Endothelial cell of hepatic sinusoid (primary cell): ENCODE measurements around the gene CTSZ.
"Not testable (repeated sequence)": the region's sequence is repeated elsewhere in the genome, so short reads cannot be mapped to it uniquely, and the experiment has no call there.

Source experiments
- in situ Hi-C: cut with HindIII; loops from 2 replicates; pipeline ENCODE4 v1.10.0; 2017; ENCODE audit warnings: low sequenced_read_pairs

CTSZ gene

DNA sequence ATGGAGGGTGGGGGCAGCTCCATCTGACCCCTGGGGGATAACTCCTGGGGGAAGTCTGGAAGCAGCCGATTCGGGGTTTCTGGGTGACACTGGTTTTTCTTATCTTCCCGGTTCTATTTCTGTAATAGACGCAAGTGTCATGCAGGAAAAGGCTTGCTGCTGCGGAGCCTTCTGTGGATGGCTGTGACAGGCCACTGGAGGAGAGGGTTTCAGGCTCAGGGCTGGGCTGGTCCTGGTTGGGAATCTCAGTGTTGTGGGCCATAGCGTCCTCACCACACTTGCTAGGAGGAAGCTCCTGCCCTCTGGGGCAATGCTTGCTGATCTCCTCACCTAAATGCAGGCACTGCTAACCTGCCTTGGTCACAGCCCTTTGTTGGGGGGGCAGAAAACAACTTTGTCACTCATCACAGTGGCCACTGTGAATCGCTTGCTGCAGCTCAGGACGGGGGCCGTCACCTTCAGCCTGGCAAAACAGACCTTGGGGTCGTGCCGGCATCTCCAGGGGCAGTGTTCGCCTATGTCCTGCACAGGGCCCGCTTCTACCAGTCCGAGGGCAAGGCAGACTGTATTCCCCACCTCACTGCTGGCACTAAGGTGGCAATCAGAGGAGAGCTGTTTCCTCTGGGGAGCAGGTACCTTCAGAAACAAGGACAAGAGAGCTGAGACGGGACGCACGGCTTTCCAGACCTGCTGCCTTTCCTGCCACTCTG, 7.8 kb upstream of the CTSZ start:
- in situ Hi-C loops: no loop called here

DNA sequence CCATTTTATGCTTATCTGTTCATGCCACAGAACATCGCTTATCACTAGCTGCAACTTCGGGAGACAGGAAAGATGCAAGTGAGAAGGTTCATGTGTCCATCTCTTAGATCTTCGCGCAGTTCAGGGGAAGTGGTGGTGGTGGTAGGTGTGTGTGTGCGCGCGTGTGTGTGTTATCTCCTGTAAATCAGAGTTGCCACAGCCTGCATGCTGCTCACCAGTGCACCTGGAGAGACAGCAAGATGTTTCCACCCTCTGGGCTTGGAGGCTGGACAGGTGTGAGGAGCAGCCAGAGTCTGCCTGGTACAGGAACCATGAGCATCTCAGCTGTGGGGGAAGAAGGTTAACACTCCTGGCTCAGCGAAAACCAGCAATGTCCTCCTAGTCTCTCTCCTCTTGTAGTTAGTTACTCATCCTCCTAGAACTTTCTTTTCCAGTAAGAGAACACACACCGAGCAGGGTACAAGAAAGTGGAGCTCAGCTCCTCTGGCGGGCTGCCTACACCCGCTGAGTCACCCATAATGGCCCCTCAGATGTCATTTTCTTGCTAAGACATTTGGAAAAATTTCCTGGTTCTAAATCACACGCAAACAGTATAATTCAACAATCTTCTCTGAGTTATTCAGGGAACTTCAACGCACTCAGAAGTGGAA, 7.0 kb upstream of the CTSZ start:
- in situ Hi-C loops: no loop called here

DNA sequence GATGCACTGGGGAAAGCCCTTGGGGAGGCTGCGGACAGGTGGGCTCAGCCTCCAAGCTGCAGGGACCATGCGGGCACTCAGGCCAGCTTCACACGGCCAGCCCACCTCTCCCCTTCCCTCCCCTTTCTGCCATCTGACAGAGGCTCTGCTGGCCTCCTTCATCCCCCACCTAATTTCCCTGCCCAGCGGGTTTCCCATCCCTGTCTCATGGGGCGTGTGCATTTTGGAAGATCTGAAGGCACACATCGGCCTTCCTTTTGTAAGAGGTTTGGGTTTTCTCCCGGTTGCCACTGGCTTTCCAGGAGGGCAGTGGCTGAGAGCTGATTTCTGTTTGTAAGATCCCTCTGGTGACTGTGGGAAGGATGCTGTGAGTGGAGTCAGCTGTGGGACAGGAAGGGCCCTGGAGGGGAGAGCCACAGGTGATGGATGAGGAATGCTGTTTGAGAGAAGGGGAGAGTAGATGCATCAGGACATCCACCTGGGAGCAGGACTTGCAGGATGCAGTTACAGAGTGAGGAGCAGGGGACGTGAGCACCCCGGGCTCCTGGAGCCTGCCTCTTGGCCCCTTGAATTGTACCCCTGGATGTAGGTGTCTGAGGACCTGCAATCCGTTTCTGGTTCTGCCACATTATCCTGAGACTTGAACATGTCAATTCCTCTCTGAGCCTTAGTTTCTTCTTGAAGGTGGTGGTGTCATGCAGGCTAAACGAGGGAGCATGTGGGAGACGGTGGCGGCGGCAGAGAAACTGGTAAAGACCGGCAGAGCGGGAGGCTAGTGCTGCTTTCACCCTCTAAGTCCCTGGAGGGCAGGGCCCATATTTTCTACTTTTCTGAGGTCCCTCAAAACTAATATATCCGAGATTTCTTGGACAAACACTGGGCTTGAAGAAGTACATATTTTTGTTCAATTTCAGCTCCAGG, 6.2 kb upstream of the CTSZ start:
- in situ Hi-C loops: no loop called here

DNA sequence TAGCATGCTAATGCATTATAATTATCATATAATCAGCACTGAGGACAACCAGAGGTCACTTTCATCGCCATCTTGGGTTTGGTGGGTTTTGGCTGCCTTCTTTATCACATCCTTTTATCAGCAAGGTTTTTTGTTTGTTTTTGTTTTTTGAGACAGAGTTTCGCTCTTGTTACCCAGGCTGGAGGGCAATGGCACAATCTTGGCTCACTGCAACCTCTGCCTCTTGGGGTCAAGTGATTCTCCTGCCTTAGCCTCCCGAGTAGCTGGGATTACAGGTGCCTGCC, 4.8 kb upstream of the CTSZ start:
- in situ Hi-C loops: not testable (repeated sequence)

DNA sequence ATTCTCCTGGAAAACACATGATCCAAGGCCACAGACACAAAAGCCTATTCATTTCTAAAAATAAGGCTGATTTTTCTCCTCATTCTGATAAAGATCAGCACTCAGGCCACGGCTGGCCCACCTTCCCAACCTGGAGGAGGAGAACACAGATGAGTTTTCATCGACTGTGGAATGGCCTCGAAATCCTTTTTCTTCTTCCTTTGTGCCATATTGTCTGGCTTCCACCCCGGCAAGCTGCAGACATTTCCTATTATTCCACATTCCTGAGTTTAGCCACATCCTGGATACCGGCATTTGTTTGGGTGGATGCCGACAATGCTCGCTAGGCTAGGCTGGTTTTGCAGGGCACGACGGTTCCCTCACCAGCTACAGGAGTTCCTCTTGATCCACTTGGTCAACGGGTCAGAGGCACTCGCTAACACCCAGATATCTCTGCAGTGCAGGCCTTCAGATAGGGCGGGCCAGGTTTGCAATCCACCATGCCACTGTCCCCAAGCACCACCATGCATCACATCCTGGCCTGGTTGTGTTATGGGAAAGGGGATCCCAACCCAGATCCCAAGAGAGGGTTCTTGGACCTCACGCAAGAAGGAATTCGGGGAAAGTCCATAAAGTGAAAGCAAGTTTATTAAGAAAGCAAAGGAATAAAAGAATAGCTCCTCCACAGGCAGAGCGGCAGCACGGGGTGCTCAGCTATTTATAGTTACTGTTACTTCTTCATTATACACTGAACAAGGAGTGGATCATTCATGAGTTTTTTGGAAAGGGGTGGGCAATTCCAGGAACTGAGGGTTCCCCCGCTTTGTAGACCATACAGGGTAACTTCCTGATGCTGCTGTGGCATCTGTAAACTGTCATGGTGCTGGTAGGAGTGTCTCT, 4.2 kb upstream of the CTSZ start:
- in situ Hi-C loops: no loop called here

DNA sequence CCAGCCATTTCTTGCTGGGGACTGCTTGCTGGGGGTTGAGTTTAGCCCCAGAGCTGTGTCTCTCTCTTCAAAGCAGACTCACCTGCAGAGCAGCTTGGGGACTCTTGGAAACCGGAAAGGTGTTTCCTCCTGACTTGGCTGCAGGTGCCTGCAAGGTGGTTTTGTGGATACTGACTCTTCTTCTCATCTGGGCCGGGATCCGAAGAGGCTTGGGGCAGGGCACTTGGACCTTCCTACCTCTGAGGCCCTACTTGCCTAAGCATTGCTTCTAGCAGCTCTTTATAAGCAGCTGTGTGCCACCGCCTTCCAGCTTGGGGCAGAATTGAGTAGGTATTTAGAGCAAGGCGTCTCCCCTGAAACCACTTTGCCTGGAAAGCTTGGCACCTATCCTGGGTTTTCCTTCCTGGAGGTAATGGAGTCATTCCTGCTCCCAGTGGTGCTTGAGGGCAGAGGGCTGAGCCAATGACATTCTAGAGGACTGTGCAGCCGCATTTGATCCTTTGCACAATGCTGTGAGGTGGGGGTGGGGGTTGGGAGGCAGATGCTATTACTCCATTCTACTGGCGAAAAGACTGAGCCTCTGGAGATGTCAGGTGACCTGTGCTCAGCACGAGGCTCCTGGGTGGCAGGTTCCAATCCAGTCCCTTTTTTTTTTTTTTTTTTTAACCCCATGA, 3.4 kb upstream of the CTSZ start:
- in situ Hi-C loops: no loop called here

DNA sequence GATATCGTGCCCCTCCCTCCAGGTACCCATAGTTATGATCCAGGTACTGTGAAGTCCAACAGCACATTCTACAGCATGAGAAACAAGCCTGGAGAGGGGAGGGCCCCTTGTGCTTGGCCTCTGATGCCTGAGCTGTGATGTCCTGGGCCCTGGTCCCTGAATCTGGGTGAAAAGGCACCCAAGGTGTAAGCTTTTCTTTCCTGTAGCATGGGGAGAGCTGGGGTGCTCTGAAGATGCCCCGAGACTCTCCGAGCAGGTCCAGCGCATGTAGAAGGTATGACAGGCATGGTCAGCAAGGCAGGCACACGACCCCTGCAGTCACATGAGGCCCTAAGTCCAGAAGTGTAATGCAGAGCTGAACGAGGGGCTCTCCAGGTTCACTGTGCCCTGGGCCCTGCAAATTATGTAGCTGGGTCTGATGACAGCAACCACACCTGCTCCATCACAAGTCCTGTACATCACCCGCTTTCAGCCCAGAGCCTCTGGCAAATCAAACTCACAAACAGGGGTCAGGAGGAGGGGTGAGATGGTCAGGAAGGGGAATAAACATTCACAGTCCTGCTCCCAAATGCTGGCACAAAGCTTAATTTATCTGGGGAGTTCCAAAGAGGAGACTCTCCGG, 1.8 kb upstream of the CTSZ start:
- in situ Hi-C loops: loop anchor here (5.0 kb wide), 1 partner anchor 37 kb away; no protein-coding TSS in a partner anchor

DNA sequence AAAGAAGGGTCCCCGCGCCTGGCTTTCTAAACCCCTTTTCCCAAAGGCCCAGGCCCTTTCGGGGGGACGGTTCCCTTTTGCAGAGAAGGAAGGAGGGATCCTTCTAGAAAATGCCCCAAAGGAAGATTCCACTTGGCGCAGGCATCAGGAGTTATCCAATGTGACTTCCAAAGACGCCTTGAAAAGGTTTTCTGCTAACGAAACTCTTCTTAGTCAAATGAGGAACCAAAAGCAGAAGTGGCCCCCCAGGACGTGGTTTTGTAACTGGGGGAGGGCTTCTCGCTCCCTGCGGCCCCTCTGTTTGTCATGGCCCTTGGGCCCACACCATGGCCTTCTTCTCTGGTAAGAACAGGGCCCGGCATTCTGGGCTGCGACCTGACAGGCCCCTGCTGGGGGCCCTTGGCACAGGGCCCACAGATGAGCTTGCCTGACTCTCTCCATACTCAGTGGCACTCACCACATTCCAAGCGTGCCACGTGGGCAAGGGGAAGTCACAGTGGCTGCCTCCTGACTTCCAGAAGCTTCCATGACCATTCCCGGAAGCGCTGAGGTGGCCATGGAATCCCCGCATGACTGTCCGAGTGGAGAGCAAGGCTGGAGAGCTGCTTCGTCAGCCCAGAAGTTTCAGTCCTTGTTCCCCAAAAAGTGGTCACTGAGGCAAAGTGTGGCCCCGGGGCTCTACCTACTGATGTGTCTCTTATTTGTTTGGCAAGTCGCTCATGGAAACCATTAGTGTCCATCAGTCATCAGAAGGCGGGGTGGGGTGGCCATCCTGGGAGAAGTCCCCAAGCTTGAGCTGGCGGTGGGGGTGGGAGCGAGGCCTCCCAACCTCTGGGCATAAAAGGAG, 834 bp upstream of the CTSZ start:
- in situ Hi-C loops: loop anchor here (5.0 kb wide), 1 partner anchor 36 kb away; no protein-coding TSS in a partner anchor

DNA sequence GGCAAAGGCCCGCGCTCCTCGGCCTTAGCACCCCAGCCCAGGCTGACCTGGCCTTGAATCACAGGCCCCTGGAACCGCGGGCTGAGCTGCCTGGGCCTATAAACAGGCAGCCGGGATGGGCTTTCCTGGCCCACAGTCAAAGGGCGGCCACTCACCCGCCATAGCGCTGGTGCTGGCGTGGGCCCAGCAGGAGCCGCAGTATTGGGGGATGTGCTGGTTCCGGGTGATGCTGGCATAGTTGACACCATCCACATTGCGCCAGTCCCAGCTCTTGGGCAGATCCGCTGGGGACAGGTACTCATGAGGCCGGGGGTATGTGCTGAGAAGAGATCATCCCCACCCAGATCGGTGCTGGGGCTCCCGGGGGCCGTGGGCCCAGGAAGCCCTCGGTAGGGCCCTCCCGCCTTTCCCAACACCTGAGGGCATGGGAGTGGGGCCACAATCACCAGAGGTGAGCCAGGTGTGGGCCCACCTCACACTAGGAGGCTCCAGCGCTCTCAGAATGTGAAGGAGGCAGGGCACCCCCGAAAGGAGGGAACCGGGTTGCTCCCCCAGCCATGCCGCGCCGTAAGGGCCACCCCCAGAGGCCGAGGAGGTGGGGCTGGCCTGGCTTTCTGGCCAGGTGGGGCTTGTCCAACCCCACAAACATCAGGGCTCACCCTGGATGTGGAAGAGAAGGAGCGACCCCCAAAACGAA, 739 bp downstream of the CTSZ start:
- in situ Hi-C loops: loop anchor here (5.0 kb wide), 1 partner anchor 34 kb away; no protein-coding TSS in a partner anchor

DNA sequence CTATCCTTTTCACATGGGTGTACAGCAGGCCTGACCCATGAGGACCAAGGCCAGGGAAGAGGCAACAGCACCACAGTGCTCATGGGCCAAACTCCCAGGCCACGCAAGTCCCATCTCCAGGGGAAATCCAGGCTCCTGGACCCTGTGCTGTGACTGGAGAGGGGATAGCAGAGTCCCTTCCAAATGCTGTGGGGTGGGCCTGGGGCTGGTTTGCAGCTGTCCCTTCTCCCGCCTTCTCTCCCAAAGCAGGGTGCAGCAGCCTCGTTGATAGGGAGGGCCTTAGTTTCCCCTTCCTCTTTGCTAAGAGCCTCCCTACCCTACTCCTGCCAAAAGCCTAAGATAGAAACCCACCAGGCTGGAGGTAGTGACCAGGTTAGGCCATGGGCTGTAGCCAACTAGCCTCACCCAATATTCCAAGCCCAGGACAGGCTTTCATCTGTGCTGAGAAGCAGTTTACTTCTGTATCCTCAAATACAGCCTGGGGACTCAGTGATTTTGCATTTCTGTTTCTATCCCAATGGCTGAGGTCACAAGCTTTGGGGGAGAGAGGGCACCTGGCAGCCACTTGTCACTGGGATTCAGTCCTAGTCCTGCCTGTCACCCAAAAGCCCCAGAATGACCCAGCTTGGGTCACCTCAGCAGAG, 1.4 kb downstream of the CTSZ start:
- in situ Hi-C loops: loop anchor here (5.0 kb wide), 1 partner anchor 33 kb away; no protein-coding TSS in a partner anchor

DNA sequence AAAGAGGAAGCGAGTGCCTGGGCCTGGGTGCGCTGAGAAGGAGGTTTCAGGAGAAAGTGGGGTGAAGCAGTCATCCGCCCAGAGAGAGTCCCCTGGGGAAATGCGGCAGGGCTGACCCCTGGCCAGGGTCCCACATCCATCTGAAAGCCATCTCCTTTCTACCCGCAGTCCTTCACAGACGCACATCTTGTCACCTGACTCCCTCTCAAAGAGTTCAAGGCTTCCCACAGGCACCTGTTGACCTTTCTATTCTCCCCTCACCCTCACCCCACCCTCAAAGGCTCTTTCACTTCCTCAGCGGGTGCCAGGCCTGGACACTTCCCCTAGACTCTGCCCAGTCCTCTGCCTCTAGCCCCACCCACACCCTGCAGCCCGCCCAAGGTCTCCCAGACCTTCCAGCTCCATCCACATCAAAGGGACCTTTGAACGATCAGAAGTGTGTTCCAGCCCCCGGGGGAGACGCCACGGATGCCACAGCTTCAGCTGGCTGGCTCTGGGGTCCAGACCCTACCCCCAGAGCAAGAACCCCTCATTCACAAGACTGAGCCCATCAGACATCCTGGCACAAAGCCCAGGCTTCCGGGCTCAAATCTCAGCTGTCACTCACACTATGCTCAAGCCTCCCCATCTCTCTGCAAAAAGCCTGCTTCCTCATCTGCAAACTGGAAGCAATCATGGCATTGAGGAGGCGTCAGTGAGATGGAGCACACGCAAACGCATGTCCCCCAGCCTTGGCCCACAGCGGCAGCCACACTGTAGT, 2.1 kb downstream of the CTSZ start:
- in situ Hi-C loops: loop anchor here (5.0 kb wide), 1 partner anchor 33 kb away; no protein-coding TSS in a partner anchor

DNA sequence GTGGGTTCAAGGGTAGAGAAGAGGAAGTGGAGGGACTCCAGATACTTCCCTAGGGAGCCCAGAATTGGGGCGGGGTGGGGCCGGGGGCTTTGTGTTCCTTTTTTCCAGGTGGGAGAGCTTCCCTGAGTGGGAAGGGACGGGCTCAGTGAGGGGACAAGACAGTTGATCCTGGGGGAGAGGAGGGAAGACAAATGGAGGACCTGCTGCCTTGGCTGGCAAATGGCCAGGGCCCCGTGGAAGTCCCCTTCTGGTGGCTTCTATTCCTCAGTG, 2.6 kb downstream of the CTSZ start:
- in situ Hi-C loops: no loop called here

DNA sequence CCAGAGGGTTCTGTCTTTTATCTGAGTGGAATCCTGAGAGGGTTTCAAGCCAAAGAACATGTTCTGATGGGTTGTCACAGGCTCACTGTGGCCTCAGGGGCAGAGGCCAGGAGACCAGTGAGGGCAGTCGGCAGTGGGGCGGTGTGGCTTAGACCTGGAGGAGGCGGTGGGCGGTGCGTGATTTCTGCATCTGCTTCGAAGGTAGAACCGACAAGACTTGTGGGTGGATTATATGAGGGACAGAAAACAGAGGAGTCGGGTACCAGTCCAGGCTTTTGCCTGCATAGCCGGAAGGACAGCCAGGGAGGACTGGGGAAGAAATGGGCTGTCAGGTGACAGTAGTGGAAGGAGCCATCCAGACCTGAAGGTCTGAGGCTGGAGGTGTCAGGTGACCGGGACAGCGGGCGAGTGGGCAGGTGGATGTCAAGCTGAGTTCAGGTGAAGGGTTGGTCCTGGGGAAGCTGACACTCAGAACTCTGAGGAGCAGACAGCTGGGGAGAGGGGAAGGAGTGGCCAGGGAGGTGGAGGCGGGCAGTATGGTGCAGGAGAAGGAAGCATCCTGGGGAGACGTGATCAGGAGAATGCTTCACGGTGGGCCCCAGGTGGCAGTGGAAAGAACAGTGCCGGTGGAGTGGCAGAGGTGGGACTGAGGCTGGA, 3.1 kb downstream of the CTSZ start:
- in situ Hi-C loops: no loop called here

DNA sequence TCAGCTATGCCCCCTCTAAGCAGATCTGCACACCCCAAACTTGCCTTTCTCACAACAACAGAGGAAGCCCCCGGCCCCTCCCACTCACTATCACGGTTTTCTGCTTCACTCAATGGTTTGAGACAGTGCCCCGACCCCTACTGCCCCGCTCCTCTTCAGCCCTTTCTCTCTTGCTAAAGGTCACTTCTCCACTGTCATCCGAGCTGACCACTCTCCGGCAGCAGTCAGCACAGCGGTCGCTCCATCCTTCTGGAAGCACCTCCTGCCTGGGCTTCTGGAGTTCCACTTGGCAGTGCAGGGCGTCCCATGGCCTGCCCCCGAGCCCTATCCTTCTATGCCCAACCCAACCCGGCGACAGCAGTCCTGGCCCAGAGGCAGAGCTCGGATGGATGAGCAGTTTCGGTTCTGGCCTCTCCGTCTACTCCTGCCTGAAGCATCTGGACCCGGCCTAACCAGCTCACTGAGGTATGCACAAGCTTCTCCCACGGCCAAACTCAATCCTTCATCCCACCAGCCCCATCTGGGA, 4.1 kb downstream of the CTSZ start:
- in situ Hi-C loops: no loop called here

DNA sequence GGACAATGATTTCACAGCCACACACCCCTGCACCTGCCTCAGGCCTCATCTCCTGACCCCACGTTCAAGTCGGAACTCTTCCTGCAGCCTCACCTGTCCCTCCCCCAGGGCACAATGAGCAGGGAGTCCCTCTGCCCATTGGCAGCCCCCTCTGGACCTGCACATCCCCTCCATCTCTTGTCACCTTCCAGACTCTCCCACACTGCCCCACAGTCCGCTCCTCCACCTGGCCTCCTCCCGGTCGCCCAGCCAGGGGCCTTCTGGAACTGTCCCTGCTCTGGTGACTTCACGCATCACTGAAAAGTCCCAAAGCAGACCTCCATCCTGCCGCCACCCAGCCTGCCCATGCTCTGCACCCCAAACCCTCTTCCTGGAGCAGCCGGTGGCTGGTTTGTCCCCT, 4.7 kb downstream of the CTSZ start:
- in situ Hi-C loops: no loop called here

DNA sequence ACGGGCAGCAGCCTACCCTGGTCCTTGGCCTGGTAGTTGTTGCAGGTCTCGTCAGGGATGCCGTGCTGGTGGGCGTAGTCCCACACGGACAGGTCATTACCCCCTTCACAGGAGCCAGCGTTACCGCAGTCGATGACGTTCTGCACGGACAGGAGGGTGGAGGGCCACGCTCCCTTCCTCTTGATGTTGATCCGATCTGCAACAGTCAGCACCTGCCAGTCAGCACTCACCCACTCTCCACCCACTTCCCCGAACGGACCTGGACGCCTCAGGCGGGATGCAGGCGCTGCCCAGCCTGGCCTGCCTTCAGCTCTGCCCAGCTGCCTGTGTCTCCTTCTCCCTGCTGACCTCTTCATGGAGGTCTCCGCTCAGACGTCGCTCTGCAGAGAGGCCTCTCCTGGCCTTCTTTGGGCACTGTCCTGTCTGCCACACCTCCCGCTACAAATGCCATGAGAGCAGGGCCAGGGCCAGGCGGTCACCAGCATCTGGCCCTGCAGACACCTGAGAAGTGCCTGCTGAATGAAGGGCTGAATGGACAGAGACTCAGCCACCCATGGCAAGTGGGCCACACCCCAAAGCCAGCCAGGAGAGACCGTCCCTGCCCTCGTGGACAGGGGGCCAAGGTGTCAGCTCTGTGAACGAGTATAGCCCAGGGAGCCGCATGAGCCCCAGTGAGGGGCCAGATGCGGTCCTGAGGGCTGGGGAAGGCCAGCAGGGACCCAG, 5.4 kb downstream of the CTSZ start:
- in situ Hi-C loops: no loop called here
